ENCODE data around the gene BLOC1S1. TPM values are rescaled to one million over a fixed set of nuclear protein-coding genes. Genes with fewer than 3 reads are reported as not detected.
A peak's percentile ranks its signal among the peaks of the same experiment; 100 is the strongest.

The BLOC1S1 gene
- total and polyA plus RNA-seq, 9 of the 15 experiments (the other 6 are each of a cell fraction or from before 2014, with no cell fraction given): 75.2 to 161 (median 98.8) TPM

GRCh38 chr12:55724226-55724939 lies 8.5 kb downstream of the BLOC1S1 start (continued):
- TF ChIP-seq ZBTB26 (CRISPR knock-in tag; IDR thresholded peaks at IDR 0.05): no peak
- TF ChIP-seq ZNF449 (CRISPR knock-in tag; IDR thresholded peaks at IDR 0.05): no peak
- TF ChIP-seq SP2 (IDR thresholded peaks at IDR 0.05; ENCODE audit: extremely low read depth, low read depth, low read length, poor library complexity, severe bottlenecking): no peak
- TF ChIP-seq IFI16 (CRISPR knock-in tag; IDR thresholded peaks at IDR 0.05): no peak
- TF ChIP-seq ATF3 (IDR thresholded peaks at IDR 0.05): no peak
- TF ChIP-seq ATF3 (CRISPR knock-in tag; conservative IDR thresholded peaks at IDR 0.05): no peak
- TF ChIP-seq MAX (CRISPR knock-in tag; IDR thresholded peaks at IDR 0.05): no peak
- no peak for TF ChIP-seq ZNF280B (CRISPR knock-in tag; IDR thresholded peaks at IDR 0.05)
- TF ChIP-seq ZNF395 (CRISPR knock-in tag; IDR thresholded peaks at IDR 0.05): no peak
- TF ChIP-seq DLX4 (CRISPR knock-in tag; IDR thresholded peaks at IDR 0.05): no peak
- no peak for TF ChIP-seq ZNF79 (CRISPR knock-in tag; IDR thresholded peaks at IDR 0.05; ENCODE audit: low read depth)
- TF ChIP-seq ZKSCAN8 (CRISPR knock-in tag; IDR thresholded peaks at IDR 0.05): no peak
- TF ChIP-seq ZBTB17 (CRISPR knock-in tag; IDR thresholded peaks at IDR 0.05): no peak
- TF ChIP-seq VEZF1 (CRISPR knock-in tag; IDR thresholded peaks at IDR 0.05): peak; percentile 30; the same call in 1 of the 2 replicates
- no peak for TF ChIP-seq JUNB (CRISPR knock-in tag; conservative IDR thresholded peaks at IDR 0.05)
